Skin epidermis (tissue), 12 donors: ENCODE results near the gene SLC35G6.
A peak's percentile ranks its signal among the peaks of the same experiment; 100 is the strongest.
"Not testable (repeated sequence)": the region's sequence is repeated elsewhere in the genome, so short reads cannot be mapped to it uniquely, and the experiment has no call there.

Experiments used
- H3K27ac ChIP-seq, 21 experiments: fragments of 200-600 bp; sonication (generic) in 11 of 21; one replicate each; pipeline ENCODE4 v1.5.0; 2020; ENCODE audit warnings: mild to moderate bottlenecking in 3 of 21, inconsistent platforms in 2 of 21, moderate library complexity in 2 of 21
- H3K4me3 ChIP-seq, 7 experiments: fragments of 200-600 bp; sonication (generic) in 2 of 7; one replicate each; pipeline ENCODE4 v1.5.0; 2020; ENCODE audit warnings: inconsistent platforms in 2 of 7, mild to moderate bottlenecking in 2 of 7, moderate library complexity in 1 of 7

SLC35G6 gene

DNA sequence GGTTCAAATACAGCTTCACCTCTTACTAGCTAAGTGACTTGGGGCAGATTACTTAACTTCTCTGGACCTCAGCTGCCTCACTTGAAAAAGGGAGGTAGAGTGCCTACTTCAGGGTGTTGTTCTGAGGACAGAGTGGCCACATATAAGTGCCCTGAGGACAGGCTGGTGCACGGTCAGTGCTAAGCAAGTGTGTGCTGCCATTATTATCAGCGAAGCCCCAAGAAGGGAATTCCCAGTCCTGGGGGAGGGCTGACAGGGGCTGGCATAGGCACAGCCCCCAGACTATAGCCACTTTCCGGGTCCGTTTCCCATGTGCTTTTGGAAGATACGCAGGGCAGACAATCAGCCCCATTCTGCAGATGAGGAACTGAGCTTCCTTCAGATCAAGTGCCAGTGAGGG lies 4.3 kb upstream of the SLC35G6 start:
- H3K27ac ChIP-seq: peak overlapping the region in 20 of 21 experiments; percentile 96 to 100 (median 100)
- H3K4me3 ChIP-seq: peak overlapping the region in 4 of 7 experiments; percentile 82 to 99 (median 91)

DNA sequence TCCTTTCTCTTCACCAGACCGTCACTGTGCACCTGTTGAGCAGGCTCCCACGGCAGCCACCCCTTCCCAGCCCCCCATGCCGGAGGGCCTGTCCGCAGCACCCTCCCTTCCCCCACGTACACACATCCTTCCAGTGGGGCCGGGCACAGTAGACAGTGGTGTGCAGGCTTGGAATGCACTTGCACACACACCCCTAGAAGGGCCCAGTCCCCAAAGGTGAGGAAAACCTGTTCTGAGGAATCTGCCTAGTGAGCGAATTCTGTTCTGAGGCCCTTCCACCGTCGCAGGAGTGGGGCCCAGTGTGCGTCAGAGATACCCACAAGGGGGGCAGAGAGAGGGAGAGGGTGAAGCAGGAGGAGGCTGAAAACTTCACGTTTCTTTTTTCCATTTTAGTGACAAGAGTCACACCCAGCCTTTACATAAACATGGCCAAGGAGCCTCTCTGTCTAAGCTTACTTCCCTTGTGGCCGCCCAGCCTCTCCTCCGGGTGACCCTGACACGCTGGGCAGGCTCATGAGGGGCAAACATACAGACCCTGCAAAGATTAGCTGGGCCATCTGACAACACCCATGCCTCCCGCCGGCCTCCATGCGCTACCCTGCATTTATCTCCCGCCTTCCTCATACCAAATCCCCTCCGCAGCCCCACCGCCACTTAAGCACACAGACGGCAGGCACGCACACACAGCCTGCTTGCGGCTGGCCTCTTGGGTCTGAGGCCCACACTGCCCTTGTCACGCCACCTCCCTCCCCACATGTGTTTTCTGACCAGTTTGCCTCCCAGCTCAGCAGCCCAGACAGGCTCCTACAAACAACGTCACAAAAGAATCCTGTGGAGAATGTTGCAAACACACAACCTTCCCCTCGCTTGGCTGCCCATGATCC lies 3.6 kb upstream of the SLC35G6 start:
- Histone ChIP-seq H3K4me3 (peak overlapping the region; percentile 61 to 99 (median 85)), H3K27ac (peak overlapping the region in 20 of 21 experiments; percentile 96 to 100 (median 100))

DNA sequence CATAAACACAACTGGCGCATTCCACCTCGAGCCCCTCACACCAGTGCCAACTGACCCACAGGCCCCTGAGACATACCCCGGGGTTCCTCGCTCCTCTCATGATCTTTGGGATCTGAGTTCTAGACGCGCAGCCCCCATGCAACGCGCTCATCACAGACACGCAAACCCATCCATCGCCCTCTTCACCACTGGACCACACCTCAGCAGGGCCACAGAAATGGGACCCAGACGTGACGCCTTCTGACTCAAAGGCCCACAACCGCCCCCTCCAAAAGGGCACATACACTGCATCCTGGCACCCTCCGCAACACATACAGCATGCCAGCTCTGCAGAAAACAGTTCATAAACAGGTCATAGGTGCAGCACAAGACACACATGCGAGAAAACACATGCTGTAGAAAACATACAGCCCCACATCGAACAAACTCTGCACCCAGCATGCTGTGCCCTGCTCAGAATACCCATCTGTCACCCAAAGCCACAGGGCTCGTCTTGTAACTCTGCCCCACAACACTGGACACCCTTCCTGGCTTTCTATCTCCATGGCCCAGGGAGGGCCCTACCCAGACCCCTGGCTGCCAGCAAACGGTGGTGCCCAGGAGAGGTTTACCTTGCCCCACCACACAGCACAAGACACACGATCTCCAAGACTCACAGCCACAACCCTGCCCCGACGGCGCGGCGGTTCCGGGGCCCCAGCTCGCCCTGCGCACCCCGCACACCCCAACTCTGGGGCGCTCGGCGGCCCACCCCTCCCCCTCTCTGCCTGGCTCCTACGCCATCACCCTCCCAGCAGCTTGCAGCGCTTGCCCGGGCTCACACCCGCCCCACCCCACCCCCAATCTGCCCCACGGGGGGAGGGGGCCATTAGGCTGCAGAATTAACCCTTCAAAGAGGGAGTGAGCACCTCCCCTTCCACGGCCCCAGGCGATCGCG lies 2.7 kb upstream of the SLC35G6 start:
- Histone ChIP-seq H3K4me3 (peak overlapping the region; percentile 61 to 99 (median 85)), H3K27ac (peak overlapping the region; percentile 96 to 100 (median 100))

DNA sequence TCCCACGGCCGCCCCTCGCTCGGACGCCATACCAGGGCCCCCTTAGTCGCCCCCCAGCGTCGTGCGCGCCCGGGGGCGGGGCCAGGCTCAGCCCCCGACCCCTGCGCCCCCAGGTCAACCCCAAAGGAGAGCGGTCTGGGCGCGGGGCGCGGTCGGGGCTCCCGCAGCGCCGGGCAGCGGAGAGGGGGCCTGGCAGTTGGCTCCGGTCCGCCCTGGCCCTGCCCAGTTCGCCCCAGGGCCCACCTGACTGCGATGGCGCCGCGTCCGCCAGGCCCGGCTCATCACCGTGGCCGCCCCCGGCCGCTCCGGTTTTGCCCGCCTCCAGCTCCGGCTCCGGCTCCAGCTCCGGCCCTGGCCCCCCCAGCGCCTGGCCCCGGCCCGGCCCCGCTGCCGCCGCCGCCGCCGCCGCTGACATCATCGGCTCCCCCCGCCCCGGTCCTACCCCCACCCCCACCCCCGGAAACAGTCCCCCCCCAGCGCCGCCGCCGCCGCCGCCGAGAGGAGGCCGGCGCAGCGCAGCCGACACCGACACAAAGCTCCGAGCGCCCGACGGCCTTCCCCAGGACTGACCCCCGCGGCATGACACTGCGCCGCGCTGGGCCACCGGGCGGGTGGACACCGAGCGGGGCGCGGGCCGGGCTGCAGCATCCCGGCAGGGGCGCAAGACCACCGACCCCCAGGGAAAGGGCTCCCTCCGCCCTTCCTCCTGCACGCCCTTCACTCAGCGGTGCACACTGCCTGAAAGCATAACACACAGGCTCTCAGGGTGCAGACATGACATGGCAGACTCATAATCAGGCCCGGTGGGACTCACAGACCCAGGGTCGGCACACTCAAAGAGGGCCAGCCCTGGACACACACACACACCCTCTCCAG lies 1.8 kb upstream of the SLC35G6 start, which contains the start of gene ZBTB4:
Gene ZBTB4 (minus strand): TSS at position 419 of the 876 bp plus-strand sequence. CDS start 12,830 bp downstream, outside the sequence.
- peak within 1 kb of the TSS; percentile 61 to 99 (median 85) for H3K4me3 ChIP-seq
- H3K27ac ChIP-seq: peak within 1 kb of the TSS; percentile 96 to 100 (median 100)

DNA sequence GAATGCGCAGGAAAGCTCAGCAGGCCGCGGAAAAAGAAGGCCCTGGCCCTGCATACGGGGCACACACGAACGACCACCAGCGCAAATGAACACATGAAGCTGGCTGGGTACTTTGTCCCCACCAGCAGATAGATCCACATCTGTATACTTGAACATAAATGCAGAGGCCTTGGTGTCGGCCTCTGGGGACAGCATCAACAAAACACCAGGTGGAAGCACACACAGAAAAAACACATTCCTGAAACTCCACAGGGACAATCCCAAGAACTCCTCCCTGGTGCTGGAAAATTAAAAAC lies 1.2 kb upstream of the SLC35G6 start:
- Histone ChIP-seq H3K4me3 (peak overlapping the region; percentile 61 to 99 (median 85)), H3K27ac (peak overlapping the region; percentile 96 to 100 (median 100))

DNA sequence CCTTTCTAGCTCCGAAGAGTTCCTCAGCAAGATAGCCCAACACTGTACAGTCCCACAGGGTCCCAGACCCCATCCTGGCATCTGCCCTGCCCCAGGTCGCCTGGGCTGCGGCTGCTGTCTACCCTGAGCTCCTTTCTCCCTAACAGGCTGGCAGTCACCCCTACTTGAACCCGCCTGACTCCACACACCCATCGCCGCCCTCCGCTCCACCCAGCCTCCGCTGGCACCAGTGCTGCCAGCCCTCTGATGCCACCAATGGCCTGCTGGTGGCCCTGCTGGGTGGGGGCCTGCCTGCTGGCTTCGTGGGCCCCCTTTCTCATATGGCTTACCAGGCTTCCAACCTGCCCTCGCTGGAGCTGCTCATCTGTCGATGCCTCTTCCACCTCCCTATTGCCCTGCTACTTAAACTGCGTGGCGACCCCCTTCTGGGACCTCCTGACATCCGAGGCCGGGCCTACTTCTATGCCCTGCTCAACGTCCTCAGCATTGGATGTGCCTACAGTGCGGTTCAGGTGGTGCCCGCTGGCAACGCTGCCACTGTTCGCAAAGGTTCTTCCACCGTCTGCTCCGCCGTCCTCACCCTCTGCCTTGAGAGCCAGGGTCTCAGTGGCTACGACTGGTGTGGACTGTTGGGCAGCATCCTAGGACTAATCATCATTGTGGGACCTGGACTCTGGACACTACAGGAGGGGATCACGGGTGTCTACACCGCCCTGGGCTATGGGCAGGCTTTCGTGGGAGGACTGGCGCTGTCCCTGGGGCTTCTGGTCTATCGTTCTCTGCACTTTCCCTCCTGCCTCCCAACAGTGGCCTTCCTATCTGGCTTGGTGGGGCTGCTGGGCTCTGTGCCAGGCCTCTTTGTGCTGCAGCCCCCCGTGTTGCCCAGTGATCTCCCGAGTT lies 846 bp downstream of the SLC35G6 start:
- H3K4me3 ChIP-seq: not testable (repeated sequence)
- peak overlapping the region in 13 of 21 experiments; percentile 7 to 100 (median 97) for H3K27ac ChIP-seq

DNA sequence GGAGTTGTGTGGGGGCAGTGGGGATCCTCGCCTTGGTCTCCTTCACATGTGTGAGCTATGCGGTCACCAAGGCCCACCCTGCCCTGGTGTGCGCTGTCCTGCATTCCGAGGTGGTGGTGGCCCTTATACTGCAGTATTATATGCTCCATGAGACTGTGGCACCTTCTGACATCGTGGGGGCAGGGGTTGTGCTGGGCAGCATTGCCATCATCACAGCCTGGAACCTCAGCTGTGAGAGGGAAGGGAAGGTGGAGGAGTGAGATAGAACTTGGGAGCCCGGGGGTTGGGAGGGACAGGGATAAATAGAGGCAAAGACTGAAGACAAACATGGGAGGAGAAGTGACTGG lies 1.5 kb downstream of the SLC35G6 start:
- Histone ChIP-seq H3K27ac (peak overlapping the region in 20 of 21 experiments; percentile 94 to 100 (median 99)), H3K4me3 (peak overlapping the region in 3 of 7 experiments; percentile 59 to 79 (median 64))

DNA sequence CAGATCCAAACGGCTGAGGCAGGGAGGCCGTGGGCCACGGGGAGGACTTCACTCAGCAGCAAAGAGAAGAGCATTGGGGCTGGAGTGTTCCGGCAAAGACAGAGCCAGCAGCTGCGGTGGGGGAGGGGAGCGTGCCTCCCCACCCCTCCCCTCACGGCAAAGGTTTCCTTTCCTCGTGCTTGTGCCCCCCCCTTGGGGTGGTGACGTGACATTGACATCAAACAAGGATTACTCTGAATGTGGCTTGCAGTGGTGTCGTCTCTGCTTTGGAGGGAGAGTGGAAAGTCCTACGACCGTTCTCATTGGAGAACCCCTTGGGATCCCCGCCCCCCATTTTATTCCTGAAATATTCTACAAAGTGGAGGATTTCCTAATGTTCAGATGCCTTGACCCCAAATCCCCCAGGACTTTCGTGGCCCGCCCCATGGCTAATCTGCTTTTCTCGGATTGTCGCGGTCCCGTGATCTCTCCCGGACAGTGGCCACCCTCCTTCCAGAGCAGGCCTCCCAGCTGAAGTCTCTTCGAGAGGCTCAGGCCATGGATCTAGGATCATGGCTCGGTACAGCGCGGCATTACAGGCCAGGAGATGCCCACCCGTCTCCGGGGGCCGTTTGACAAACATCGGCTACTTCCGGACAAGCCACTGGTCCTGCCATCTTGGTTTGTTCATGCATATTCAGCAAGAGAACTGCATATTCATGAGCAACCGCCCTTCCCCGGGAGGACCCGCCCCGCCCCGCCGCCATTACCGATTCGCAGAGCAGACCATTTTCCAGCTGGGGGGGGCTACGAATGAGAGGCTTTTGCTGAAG lies 2.2 kb downstream of the SLC35G6 start:
- H3K4me3 ChIP-seq: peak overlapping the region; percentile 45 to 79 (median 57)
- H3K27ac ChIP-seq: peak overlapping the region; percentile 94 to 100 (median 99)

DNA sequence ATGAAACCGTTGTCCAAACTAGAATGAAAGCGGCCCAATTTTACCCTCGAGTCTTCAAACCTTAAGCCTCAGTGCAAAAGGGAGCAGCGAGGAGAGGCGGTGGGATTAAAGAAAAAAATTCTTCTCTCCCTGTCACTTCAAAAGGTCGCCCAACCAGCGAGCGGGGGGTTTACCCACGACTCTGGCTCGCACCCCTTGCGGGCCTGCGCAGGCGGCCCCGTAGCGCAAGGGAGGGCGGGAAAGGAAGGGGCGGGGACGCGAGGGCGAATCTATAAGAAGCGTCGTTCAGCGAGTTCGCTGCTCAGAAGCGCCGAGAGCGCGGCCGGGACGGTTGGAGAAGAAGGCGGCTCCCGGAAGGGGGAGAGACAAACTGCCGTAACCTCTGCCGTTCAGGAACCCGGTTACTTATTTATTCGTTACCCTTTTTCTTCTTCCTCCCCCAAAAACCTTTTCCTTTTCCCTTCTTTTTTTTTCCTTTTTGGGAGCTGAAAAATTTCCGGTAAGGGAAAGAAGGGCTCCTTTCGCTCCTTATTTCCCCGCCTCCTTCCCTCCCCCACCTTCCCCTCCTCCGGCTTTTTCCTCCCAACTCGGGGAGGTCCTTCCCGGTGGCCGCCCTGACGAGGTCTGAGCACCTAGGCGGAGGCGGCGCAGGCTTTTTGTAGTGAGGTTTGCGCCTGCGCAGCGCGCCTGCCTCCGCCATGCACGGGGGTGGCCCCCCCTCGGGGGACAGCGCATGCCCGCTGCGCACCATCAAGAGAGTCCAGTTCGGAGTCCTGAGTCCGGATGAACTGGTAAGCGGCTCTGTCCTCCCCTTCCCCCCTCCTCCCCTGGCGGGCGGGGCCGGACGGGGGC lies 3.0 kb downstream of the SLC35G6 start, which contains the start of gene POLR2A:
Gene POLR2A (plus strand): TSS at position 300 of the 852 bp plus-strand sequence.
- H3K27ac ChIP-seq: peak within 1 kb of the TSS; percentile 94 to 100 (median 99)
- peak within 1 kb of the TSS; percentile 45 to 79 (median 57) for H3K4me3 ChIP-seq

DNA sequence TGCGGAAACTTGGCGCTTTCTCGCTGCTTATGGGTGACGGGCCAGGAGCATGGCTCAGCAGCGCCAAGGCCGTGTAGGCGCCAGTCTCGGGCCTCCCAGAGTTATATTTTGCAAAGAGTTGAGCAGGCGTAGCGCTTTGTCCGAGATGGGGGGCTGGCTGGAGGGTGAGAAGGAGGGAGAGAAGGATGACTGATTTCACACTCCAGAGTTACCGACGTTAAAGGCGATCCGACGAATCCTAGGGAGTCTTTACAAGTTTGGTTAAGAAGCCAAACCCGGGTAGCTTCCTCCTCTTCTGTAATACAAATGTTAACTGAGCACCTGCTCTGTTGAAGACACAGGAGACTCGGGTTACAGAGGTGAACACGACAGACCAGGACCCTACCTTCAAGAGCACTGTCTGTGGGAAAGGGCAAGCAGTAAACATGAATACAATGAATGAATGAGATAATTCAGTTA lies 3.7 kb downstream of the SLC35G6 start:
- H3K27ac ChIP-seq: peak overlapping the region in 20 of 21 experiments; percentile 94 to 100 (median 99)
- peak overlapping the region; percentile 45 to 79 (median 57) for H3K4me3 ChIP-seq

DNA sequence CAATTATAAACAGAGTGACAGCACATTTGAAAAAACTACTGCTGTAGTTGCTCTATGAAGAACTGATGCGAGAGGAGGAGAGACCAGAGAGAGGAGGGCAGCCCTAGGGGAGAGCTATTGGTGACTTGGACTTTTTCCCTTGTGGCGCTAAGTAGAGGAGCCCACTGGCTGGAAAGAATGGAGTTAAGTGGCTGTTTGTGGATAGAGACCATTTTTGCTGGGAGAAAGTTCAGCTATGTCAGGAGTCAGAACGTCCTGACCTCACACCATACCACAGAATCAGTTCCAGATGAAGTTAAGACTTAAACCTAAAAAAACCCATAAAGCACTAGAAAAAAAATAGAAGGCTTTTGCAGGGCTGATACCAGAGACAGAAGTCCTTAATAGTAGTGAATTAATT lies 4.9 kb downstream of the SLC35G6 start:
- H3K4me3 ChIP-seq: peak overlapping the region; percentile 45 to 79 (median 57)
- peak overlapping the region in 12 of 21 experiments; percentile 6 to 100 (median 96) for H3K27ac ChIP-seq

DNA sequence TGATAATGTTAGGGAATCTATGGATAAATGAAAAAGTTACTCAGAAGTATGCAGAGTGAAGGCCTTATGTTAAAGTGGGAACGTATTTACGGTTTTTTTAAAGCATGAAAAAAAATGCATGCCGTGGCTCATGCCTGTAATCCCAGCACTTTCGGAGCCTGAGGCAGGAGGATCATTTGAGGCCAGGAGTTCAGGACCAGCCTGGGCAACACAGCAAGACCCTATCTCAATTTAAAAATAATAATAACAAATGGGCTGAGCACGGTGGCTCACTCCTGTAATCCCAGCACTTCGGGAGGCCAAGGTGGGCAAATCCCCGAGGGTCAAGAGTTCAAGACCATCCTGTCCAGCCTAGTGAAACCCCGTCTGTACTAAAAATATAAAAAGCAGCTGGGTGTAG lies 8.9 kb downstream of the SLC35G6 start:
- Histone ChIP-seq H3K27ac (no peak overlapping the region), H3K4me3 (no peak overlapping the region)

DNA sequence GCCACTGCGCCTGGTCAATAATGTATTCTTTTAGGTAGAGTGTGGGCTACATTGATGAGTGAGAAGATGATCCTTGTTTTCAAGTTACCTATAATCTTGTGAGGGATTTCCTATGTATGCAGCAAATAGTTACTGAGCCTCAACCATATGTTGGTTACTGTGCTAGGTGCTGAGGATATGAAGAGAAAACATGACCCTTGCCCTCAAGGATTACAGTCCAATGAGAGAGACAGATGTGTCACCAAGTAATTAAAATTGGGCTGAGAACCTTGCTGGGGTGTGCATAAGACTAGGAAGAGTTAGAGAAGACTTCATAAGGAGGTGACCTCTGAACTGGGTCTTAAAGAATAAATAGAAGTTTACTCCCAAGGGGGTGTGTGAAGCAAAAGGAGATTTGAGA lies 10.3 kb downstream of the SLC35G6 start:
- no peak overlapping the region for H3K27ac ChIP-seq
- H3K4me3 ChIP-seq: no peak overlapping the region

DNA sequence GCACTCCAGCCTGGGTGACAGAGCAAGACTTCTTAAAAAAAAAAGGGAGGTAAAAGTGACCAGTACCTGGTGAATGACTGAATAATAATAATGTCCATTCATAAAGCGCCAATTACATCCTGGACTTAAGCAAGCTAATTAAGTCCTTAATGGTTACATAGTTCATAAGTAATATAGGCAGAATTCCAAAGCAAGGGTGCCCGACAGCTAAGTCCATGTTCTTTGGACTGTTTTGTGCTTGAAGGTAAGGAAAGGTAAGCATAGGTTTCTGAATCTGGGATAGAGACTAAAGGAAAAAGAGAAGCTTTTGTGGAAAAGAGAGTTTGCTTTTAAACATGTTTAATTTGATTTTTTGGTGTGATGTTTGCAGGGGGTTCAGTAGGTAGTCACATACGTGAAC lies 12.7 kb downstream of the SLC35G6 start:
- Histone ChIP-seq H3K4me3 (no peak overlapping the region), H3K27ac (no peak overlapping the region)

DNA sequence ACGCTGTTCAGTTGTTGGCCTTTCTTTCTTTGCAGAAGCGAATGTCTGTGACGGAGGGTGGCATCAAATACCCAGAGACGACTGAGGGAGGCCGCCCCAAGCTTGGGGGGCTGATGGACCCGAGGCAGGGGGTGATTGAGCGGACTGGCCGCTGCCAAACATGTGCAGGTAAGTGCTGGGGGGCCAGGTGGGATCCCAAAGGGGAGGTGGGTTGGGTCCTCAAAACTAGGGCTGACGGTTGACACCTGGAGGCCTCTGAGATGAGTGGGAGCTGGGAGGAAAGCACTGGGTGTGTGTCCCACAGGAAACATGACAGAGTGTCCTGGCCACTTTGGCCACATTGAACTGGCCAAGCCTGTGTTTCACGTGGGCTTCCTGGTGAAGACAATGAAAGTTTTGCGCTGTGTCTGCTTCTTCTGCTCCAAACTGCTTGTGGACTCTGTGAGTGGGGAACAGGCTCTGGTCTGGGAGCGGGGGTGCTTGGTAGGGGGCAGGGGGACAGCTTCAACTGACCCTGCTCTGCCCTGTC lies 14.7 kb downstream of the SLC35G6 start:
- H3K4me3 ChIP-seq: no peak overlapping the region
- peak overlapping the region in 4 of 21 experiments; percentile 7 to 43 (median 24) for H3K27ac ChIP-seq
